ENCODE measurements around the gene CCDC57.

Gene CCDC57

DNA sequence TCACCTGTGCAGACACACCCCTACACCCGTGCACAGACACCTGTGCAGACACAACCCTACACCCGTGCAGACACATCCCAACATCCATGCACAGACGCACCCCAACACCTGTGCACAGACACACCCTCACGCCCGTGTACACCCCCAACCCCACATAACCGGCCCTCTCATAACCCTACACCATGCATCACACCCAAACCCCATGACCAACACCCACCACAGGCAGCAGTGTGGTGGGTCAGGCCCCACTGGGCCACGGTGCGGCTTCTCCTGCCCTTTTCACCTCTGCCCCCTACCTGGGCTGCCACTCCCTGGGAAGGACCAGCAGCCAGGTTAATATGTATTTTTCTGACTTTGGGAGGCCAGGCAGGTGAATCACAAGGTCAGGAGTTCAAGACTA lies 12.0 kb upstream of the CCDC57 start:
- Histone ChIP-seq H3K79me2 (ENCODE audit: insufficient read depth, low read length) (peaks cover 3% of the 10 kb centered on the region; the same call in 1 of the 2 replicates), H3K27me3 (ENCODE audit: insufficient read depth, low read length, poor library complexity) (peaks cover 3% of the 10 kb centered on the region), H2AFZ (ENCODE audit: low read depth, low read length) (no peak overlapping the region), H3K4me2 (ENCODE audit: insufficient read depth, low read length) (no peak overlapping the region), H4K20me1 (ENCODE audit: insufficient read depth, low read length) (no peaks in the 10 kb centered on the region), H3K4me1 (ENCODE audit: insufficient read depth, low read length) (peaks cover 24% of the 10 kb centered on the region), H3K36me3 (ENCODE audit: insufficient read depth, low read length) (no peaks in the 10 kb centered on the region), H3K4me3 (ENCODE audit: low read depth in 1 of 2, low read length in 2 of 2) (no peak overlapping the region), H3K9ac (ENCODE audit: low read depth, low read length) (no peak overlapping the region), H3K27ac (ENCODE audit: low read length) (no peak overlapping the region), H3K9me3 (ENCODE audit: insufficient read depth, low read length, severe bottlenecking) (no peaks in the 10 kb centered on the region)
- ATAC-seq (ENCODE audit: insufficient read depth, low read depth) (no peak), DNase-seq (no peak)
- TF ChIP-seq, protein P1, sequence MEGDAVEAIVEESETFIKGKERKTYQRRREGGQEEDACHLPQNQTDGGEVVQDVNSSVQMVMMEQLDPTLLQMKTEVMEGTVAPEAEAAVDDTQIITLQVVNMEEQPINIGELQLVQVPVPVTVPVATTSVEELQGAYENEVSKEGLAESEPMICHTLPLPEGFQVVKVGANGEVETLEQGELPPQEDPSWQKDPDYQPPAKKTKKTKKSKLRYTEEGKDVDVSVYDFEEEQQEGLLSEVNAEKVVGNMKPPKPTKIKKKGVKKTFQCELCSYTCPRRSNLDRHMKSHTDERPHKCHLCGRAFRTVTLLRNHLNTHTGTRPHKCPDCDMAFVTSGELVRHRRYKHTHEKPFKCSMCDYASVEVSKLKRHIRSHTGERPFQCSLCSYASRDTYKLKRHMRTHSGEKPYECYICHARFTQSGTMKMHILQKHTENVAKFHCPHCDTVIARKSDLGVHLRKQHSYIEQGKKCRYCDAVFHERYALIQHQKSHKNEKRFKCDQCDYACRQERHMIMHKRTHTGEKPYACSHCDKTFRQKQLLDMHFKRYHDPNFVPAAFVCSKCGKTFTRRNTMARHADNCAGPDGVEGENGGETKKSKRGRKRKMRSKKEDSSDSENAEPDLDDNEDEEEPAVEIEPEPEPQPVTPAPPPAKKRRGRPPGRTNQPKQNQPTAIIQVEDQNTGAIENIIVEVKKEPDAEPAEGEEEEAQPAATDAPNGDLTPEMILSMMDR (IDR thresholded peaks at IDR 0.05; ENCODE audit: borderline replicate concordance, extremely low read depth, low read length, poor library complexity, severe bottlenecking): no peak
- TF ChIP-seq EZH2 (IDR thresholded peaks at IDR 0.05; ENCODE audit: borderline replicate concordance, low read depth, low read length, severe bottlenecking): no peak

DNA sequence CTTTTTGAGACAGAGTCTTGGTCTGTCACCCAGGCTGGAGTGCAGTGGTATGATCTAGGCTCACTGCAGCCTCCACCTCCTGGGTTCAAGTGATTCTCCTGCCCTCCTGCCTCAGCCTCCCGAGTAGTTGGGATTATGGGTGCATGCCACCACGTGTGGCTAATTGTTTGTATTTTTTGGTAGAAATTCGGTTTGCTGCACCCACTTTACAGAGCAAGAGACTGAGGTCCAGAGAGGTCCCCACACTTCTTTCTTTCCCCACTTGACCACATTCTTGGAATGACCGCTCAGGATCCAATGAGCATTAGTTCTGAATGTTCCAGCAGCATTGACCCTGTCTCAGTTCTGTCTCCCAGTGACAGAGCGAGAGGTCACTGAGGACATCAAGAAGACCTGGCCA lies 10.9 kb upstream of the CCDC57 start:
- H3K27ac ChIP-seq (ENCODE audit: low read length): no peak overlapping the region
- no peak for TF ChIP-seq EZH2 (IDR thresholded peaks at IDR 0.05; ENCODE audit: borderline replicate concordance, low read depth, low read length, severe bottlenecking)
- TF ChIP-seq, protein P1 (IDR thresholded peaks at IDR 0.05; ENCODE audit: borderline replicate concordance, extremely low read depth, low read length, poor library complexity, severe bottlenecking): no peak
- peaks cover 3% of the 10 kb centered on the region for H3K27me3 ChIP-seq (ENCODE audit: insufficient read depth, low read length, poor library complexity)
- no peak overlapping the region for H3K9ac ChIP-seq (ENCODE audit: low read depth, low read length)
- no peak overlapping the region for H2AFZ ChIP-seq (ENCODE audit: low read depth, low read length)
- no peaks in the 10 kb centered on the region for H3K36me3 ChIP-seq (ENCODE audit: insufficient read depth, low read length)
- H3K4me2 ChIP-seq (ENCODE audit: insufficient read depth, low read length): no peak overlapping the region
- peaks cover 3% of the 10 kb centered on the region; the same call in 1 of the 2 replicates for H3K79me2 ChIP-seq (ENCODE audit: insufficient read depth, low read length)
- no peak for ATAC-seq (ENCODE audit: insufficient read depth, low read depth)
- H3K9me3 ChIP-seq (ENCODE audit: insufficient read depth, low read length, severe bottlenecking): no peaks in the 10 kb centered on the region
- H3K4me3 ChIP-seq (ENCODE audit: low read depth in 1 of 2, low read length in 2 of 2): no peak overlapping the region
- DNase-seq: no peak
- no peaks in the 10 kb centered on the region for H4K20me1 ChIP-seq (ENCODE audit: insufficient read depth, low read length)
- peaks cover 14% of the 10 kb centered on the region for H3K4me1 ChIP-seq (ENCODE audit: insufficient read depth, low read length)

DNA sequence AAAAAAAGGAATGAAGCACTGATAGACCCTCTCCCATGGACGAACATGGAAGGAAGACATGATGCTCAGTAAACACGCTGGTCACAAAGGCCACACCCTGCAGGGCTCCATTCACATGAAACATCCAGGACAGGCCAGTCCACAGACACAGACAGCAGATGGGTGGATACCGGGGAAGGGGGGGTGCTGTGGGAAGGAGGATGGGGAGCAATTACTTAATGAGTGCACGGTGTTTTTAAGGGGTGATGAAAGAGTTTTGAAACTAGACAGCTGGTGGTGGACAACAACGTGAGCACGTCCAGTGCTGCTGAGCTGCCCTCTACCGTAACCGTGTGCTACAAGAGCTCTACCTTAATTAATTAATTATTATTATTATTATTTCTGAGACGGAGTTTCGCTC lies 10.2 kb upstream of the CCDC57 start:
- Histone ChIP-seq H4K20me1 (ENCODE audit: insufficient read depth, low read length) (no peaks in the 10 kb centered on the region), H2AFZ (ENCODE audit: low read depth, low read length) (no peak overlapping the region), H3K4me2 (ENCODE audit: insufficient read depth, low read length) (no peak overlapping the region), H3K79me2 (ENCODE audit: insufficient read depth, low read length) (no peaks in the 10 kb centered on the region), H3K36me3 (ENCODE audit: insufficient read depth, low read length) (no peaks in the 10 kb centered on the region), H3K4me3 (ENCODE audit: low read depth in 1 of 2, low read length in 2 of 2) (no peak overlapping the region), H3K27ac (ENCODE audit: low read length) (no peak overlapping the region), H3K4me1 (ENCODE audit: insufficient read depth, low read length) (peaks cover 7% of the 10 kb centered on the region), H3K9ac (ENCODE audit: low read depth, low read length) (no peak overlapping the region), H3K9me3 (ENCODE audit: insufficient read depth, low read length, severe bottlenecking) (no peaks in the 10 kb centered on the region), H3K27me3 (ENCODE audit: insufficient read depth, low read length, poor library complexity) (no peaks in the 10 kb centered on the region)
- DNase-seq: no peak
- no peak for TF ChIP-seq EZH2 (IDR thresholded peaks at IDR 0.05; ENCODE audit: borderline replicate concordance, low read depth, low read length, severe bottlenecking)
- TF ChIP-seq, protein P1 (IDR thresholded peaks at IDR 0.05; ENCODE audit: borderline replicate concordance, extremely low read depth, low read length, poor library complexity, severe bottlenecking): no peak
- no peak for ATAC-seq (ENCODE audit: insufficient read depth, low read depth)
